ENCODE results near the gene SPATS2. TPM values are rescaled to one million over a fixed set of nuclear protein-coding genes. Genes with fewer than 3 reads are reported as not detected.

The SPATS2 gene
- total and polyA plus RNA-seq, 2 donors (not counting 1 experiment from before 2014, with no cell fraction given) = 11.3 to 21.5 TPM

GRCh38 chr12:49357103-49357678, 10.1 kb upstream of the SPATS2 start:
- Histone ChIP-seq H3K27ac (ENCODE audit: low read length in 2 of 2) (no peak overlapping the region), H3K9me3 (ENCODE audit: control extremely low read depth in 1 of 3, control insufficient read depth in 2 of 3, insufficient read depth in 1 of 3, low read length in 2 of 3) (no peaks in the 10 kb centered on the region), H3K9ac (ENCODE audit: low read length) (no peak overlapping the region), H2AFZ (ENCODE audit: insufficient read depth, low read depth, low read length, poor library complexity, severe bottlenecking) (no peak overlapping the region), H3K27me3 (replicated peaks in 1 of 4; ENCODE audit: control extremely low read depth in 1 of 4, control insufficient read depth in 3 of 4, insufficient read depth in 4 of 4, low read length in 3 of 4) (peaks cover 0 to 22% (median 14%) of the 10 kb centered on the region in 4 experiments), H3K4me3 (ENCODE audit: control extremely low read depth in 1 of 5, extremely low read depth in 1 of 5, insufficient read depth in 1 of 5, low read depth in 2 of 5, low read length in 4 of 5) (no peak overlapping the region), H3K4me1 (ENCODE audit: control insufficient read depth in 2 of 2, insufficient read depth in 2 of 2, low read length in 2 of 2) (peaks cover 3 to 5% of the 10 kb centered on the region in 2 donors), H3K79me2 (ENCODE audit: control insufficient read depth, insufficient read depth, low read length) (no peaks in the 10 kb centered on the region), H3K4me2 (replicated peaks; ENCODE audit: low read depth, low read length, poor library complexity, severe bottlenecking) (no peak overlapping the region), H3K36me3 (replicated peaks in 1 of 2; ENCODE audit: control extremely low read depth in 1 of 2, control insufficient read depth in 1 of 2, extremely low read depth in 1 of 2, insufficient read depth in 2 of 2, low read length in 1 of 2) (no peaks in the 10 kb centered on the region), H4K20me1 (ENCODE audit: control insufficient read depth, insufficient read depth, low read length, poor library complexity, severe bottlenecking) (no peaks in the 10 kb centered on the region)
- Mint-ChIP-seq H3K4me3 (no peak overlapping the region), H3K27me3 (peaks cover 40% of the 10 kb centered on the region), H3K4me1 (peaks cover 2% of the 10 kb centered on the region), H3K27ac (no peak overlapping the region), H3K9me3 (ENCODE audit: insufficient read depth) (no peaks in the 10 kb centered on the region)
- no CpG with 5 or more reads among the region's 3 CpGs for WGBS (ENCODE audit: insufficient coverage)
- ChIA-PET POLR2A (interaction anchor here (0.7 kb wide), 1 partner anchor 10 kb away, joined by 3 read pairs; no protein-coding TSS in a partner anchor), CTCF (interaction anchor here (0.6 to 22.4 kb wide), 29 partner anchors 9 to 421 kb away, joined by 3 to 729 read pairs (median 7); partner anchors contain the start of genes C1QL4, DNAJC22, PRPH and SPATS2)
- intact Hi-C loops (cut with micrococcal nuclease) = loop anchor here (5.0 kb wide), 1 partner anchor 35 kb away; no protein-coding TSS in a partner anchor
- TF ChIP-seq, protein P1, sequence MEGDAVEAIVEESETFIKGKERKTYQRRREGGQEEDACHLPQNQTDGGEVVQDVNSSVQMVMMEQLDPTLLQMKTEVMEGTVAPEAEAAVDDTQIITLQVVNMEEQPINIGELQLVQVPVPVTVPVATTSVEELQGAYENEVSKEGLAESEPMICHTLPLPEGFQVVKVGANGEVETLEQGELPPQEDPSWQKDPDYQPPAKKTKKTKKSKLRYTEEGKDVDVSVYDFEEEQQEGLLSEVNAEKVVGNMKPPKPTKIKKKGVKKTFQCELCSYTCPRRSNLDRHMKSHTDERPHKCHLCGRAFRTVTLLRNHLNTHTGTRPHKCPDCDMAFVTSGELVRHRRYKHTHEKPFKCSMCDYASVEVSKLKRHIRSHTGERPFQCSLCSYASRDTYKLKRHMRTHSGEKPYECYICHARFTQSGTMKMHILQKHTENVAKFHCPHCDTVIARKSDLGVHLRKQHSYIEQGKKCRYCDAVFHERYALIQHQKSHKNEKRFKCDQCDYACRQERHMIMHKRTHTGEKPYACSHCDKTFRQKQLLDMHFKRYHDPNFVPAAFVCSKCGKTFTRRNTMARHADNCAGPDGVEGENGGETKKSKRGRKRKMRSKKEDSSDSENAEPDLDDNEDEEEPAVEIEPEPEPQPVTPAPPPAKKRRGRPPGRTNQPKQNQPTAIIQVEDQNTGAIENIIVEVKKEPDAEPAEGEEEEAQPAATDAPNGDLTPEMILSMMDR (IDR thresholded peaks at IDR 0.05) = peak; percentile 75
- no peak for TF ChIP-seq EZH2 (IDR thresholded peaks at IDR 0.05; ENCODE audit: borderline replicate concordance, insufficient read depth, low read depth, low read length, poor library complexity, severe bottlenecking)
- no peak for ATAC-seq (ENCODE audit: low read depth)
- DNase-seq = peak; percentile 61
